Ovary (tissue), 9 donors: ENCODE measurements around the gene LSM12. TPM values are rescaled to one million over a fixed set of nuclear protein-coding genes. Genes with fewer than 3 reads are reported as not detected.

Experiments used
- DNase-seq, 5 donors: peaks; one replicate each; pipeline ENCODE4 v3.0.0-alpha.2; 2019 to 2020
- H3K27ac ChIP-seq, 2 donors: fragments of 200-600 bp; one replicate each; pipeline versions ENCODE4 v1.5.1 to v1.8.0; 2019 to 2022
- H3K27me3 ChIP-seq: fragments of 200-600 bp; one replicate; pipeline ENCODE4 v1.8.0; 2022
- H3K36me3 ChIP-seq: fragments of 200-600 bp; sonication (generic); one replicate; pipeline ENCODE4 v1.5.1; 2019
- H3K4me1 ChIP-seq: one replicate; pipeline ENCODE4 v1.8.1; 2013; ENCODE audit warnings: mild to moderate bottlenecking, moderate library complexity; ENCODE audit not compliant: insufficient read depth
- H3K4me3 ChIP-seq: fragments of 200-600 bp; sonication (generic); one replicate; pipeline ENCODE4 v1.5.1; 2017
- H3K9me3 ChIP-seq, 2 donors: fragments of 200-600 bp in 1 of 2; sonication (generic) in 1 of 2; one replicate each; pipeline versions ENCODE4 v1.5.1 to v1.8.1; 2013 to 2019; ENCODE audit warnings: mild to moderate bottlenecking in 1 of 2, moderate library complexity in 1 of 2
- CTCF ChIP-seq, 3 donors: fragments of 450-650 bp in 2 of 3; fragments of 200-600 bp in 1 of 3; IDR thresholded peaks; one replicate each; pipeline versions ENCODE4 v1.5.1 to v1.8.0; 2016 to 2022; ENCODE audit warnings: antibody characterized with exemption in 3 of 3, mild to moderate bottlenecking in 1 of 3
- EP300 ChIP-seq: sonication (generic); formaldehyde crosslinking; IDR thresholded peaks from one replicate; pipeline ENCODE4 v1.6.1; 2017; ENCODE audit warnings: antibody characterized with exemption
- POLR2A ChIP-seq: fragments of 450-650 bp; IDR thresholded peaks from one replicate; pipeline ENCODE4 v1.6.1; 2017; ENCODE audit warnings: antibody characterized with exemption, mild to moderate bottlenecking, moderate library complexity
- WGBS, 3 donors: extraction: QIAGEN DNeasy Blood & Tissue Kit in 1 of 3; methylation state at CpG; one replicate each; pipeline versions ENCODE4 v1.1.5 to v1.1.7; 2013 to 2017; 5-methylcytosine and 5-hydroxymethylcytosine counted together
- intact Hi-C, 4 donors: fragments of 100-400 bp; cut with DNase I; formaldehyde crosslinking; loops; one replicate each; pipeline versions ENCODE4 v1.11.0 to v1.15.1; 2022 to 2023
- polyA plus RNA-seq, 2 donors: library from polyadenylated mRNA; stranded (reverse); fragments of 200-250 nt in 1 of 2; fragments of 350-450 nt in 1 of 2; fragmentation: Illumina TruSeq in 1 of 2; extraction: RNeasy Lipid Tissue Mini Kit (QIAGEN cat#74804) in 1 of 2; gene quantifications; one replicate each; pipeline ENCODE4 v1.2.3, GENCODE V29; 2013 to 2014
- total RNA-seq, 7 donors: library from RNA; depleted of rRNA in 2 of 7; stranded (reverse); fragments of >200 nt in 2 of 7; fragmentation: NEBNext Ultra II Directional in 3 of 7; extraction: Animal tissue kit (Norgen Biotek cat#: 25700) in 3 of 7; gene quantifications; one replicate each; pipeline versions ENCODE4 v1.1.0 to v1.2.4, GENCODE V29; 2016 to 2023
- donor health status: DM: no; HTN: no; CAD: no; lungs with moderate emphysema.
- donor health status: DM: no; HTN: no; CAD: no.
- donor health status: Bipolar disorder and iron deficiency.
- donor health status: DM: yes; HTN: yes; CAD: no.
- donor health status: DM: no; HTN: no; CAD: no.
- donor health status: DM: yes; HTN: yes; CAD: no.

LSM12 gene
- total and polyA plus RNA-seq, 9 donors: 17.1 to 54.6 (median 36.4) TPM

GRCh38 chr17:43995150-43995471 is 71.4 kb downstream of the LSM12 start:
- intact Hi-C loops: loop anchor here in 1 of 4 donors (10.0 kb wide), 1 partner anchor 60 kb away; no protein-coding TSS in a partner anchor
- H3K4me1 ChIP-seq: no peaks in the 10 kb centered on the region
- no peak overlapping the region for H3K27ac ChIP-seq
- WGBS, 3 donors: 13 to 22% (median 14%) methylated on average over 12 of the region's 12 CpGs
- no peaks in the 10 kb centered on the region for H3K36me3 ChIP-seq
- no peak for TF ChIP-seq POLR2A
- TF ChIP-seq EP300: no peak
- no peak for TF ChIP-seq CTCF (IDR thresholded peaks at IDR 0.05)
- no peak for DNase-seq
- H3K27me3 ChIP-seq: no peaks in the 10 kb centered on the region
- H3K4me3 ChIP-seq: no peak overlapping the region
- H3K9me3 ChIP-seq: no peaks in the 10 kb centered on the region

GRCh38 chr17:43994272-43995149 is 72.0 kb downstream of the LSM12 start:
- Histone ChIP-seq H3K4me3 (peak overlapping the region; percentile 34), H3K4me1 (no peaks in the 10 kb centered on the region), H3K27ac (no peak overlapping the region), H3K36me3 (no peaks in the 10 kb centered on the region), H3K27me3 (no peaks in the 10 kb centered on the region), H3K9me3 (no peaks in the 10 kb centered on the region)
- peak; percentile 31 to 76 (median 63) for DNase-seq
- intact Hi-C loops: loop anchor here in 1 of 4 donors (10.0 kb wide), 1 partner anchor 60 kb away; no protein-coding TSS in a partner anchor
- WGBS, 3 donors: 3% methylated on average over 49 to 52 of the region's 52 CpGs
- TF ChIP-seq EP300 (no peak), POLR2A (no peak), CTCF (IDR thresholded peaks at IDR 0.05) (peak in 2 of 3 donors; percentile 64)

- Histone ChIP-seq H3K27ac (no peak overlapping the region), H3K4me1 (no peaks in the 10 kb centered on the region), H3K27me3 (no peaks in the 10 kb centered on the region), H3K4me3 (no peak overlapping the region), H3K36me3 (no peaks in the 10 kb centered on the region), H3K9me3 (no peaks in the 10 kb centered on the region)
- no peak for DNase-seq
- WGBS, 3 donors: 93 to 96% (median 94%) methylated on average over 14 of the region's 14 CpGs
- intact Hi-C loops: loop anchor here in 1 of 4 donors (10.0 kb wide), 1 partner anchor 58 kb away; no protein-coding TSS in a partner anchor
- TF ChIP-seq POLR2A: no peak
- TF ChIP-seq CTCF (IDR thresholded peaks at IDR 0.05): no peak
- no peak for TF ChIP-seq EP300
Measured at GRCh38 chr17:43992641-43993040, 73.8 kb downstream of the LSM12 start.

GRCh38 chr17:43988301-43988700 is 78.2 kb downstream of the LSM12 start:
- intact Hi-C loops: no loop called here
- TF ChIP-seq EP300 (no peak), CTCF (IDR thresholded peaks at IDR 0.05) (no peak), POLR2A (no peak)
- H3K9me3 ChIP-seq: no peaks in the 10 kb centered on the region
- no peak overlapping the region for H3K4me3 ChIP-seq
- H3K27ac ChIP-seq: no peak overlapping the region
- DNase-seq: no peak
- H3K27me3 ChIP-seq: no peaks in the 10 kb centered on the region
- H3K4me1 ChIP-seq: peaks cover 2% of the 10 kb centered on the region
- no peaks in the 10 kb centered on the region for H3K36me3 ChIP-seq
- 61 to 69% (median 62%) methylated on average over 9 of the region's 9 CpGs for WGBS, 3 donors
